HG03039 (cell line): Measurements from ENCODE around the gene ZNF282.

Source experiments
- ATAC-seq: cut with Tn5 transposase; IDR thresholded peaks from one replicate; pipeline ENCODE4 v1.9.1; 2021; ENCODE audit warnings: mild to moderate bottlenecking, moderate library complexity; ENCODE audit not compliant: unreplicated experiment

The ZNF282 gene

GRCh38 chr7:149188637-149189259 lies 6.6 kb upstream of the ZNF282 start:
- no peak for ATAC-seq

- ATAC-seq: no peak
These were observed 3.5 kb upstream of the ZNF282 start for GRCh38 chr7:149191851-149192250.

GRCh38 chr7:149194799-149195179 lies 557 bp upstream of the ZNF282 start:
- no peak for ATAC-seq

GRCh38 chr7:149196151-149196704 lies 882 bp downstream of the ZNF282 start:
- no peak for ATAC-seq

- no peak for ATAC-seq
These were observed 1.4 kb downstream of the ZNF282 start for GRCh38 chr7:149196705-149197171.

- no peak for ATAC-seq
These were observed 2.3 kb downstream of the ZNF282 start for GRCh38 chr7:149197675-149198074.

- ATAC-seq: no peak
These were observed 2.9 kb downstream of the ZNF282 start for GRCh38 chr7:149198161-149198816.

GRCh38 chr7:149199234-149199995 lies 4.1 kb downstream of the ZNF282 start:
- no peak for ATAC-seq

- ATAC-seq: no peak
These were observed 7.5 kb downstream of the ZNF282 start for GRCh38 chr7:149202831-149203231.

- no peak for ATAC-seq
These were observed 10.5 kb downstream of the ZNF282 start for GRCh38 chr7:149205690-149206381.

GRCh38 chr7:149207324-149208035 lies 12.1 kb downstream of the ZNF282 start:
- ATAC-seq: no peak

GRCh38 chr7:149209518-149210269 lies 14.3 kb downstream of the ZNF282 start:
- ATAC-seq: no peak

GRCh38 chr7:149210551-149210950 lies 15.2 kb downstream of the ZNF282 start:
- ATAC-seq: no peak

- ATAC-seq: no peak
These were observed 18.8 kb downstream of the ZNF282 start for GRCh38 chr7:149214020-149214720.

GRCh38 chr7:149216402-149216801 lies 21.1 kb downstream of the ZNF282 start:
- ATAC-seq: no peak

- no peak for ATAC-seq
These were observed 22.2 kb downstream of the ZNF282 start for GRCh38 chr7:149217570-149217969.

- ATAC-seq: no peak
These were observed 23.4 kb downstream of the ZNF282 start for GRCh38 chr7:149218469-149219420.

- no peak for ATAC-seq
These were observed 25.2 kb downstream of the ZNF282 start for GRCh38 chr7:149220534-149220933.
